HFFc6 (cell line): ENCODE data around the gene UBE3C. TPM values are rescaled to one million over a fixed set of nuclear protein-coding genes. Genes with fewer than 3 reads are reported as not detected.
"Not testable (repeated sequence)": the region's sequence is repeated elsewhere in the genome, so short reads cannot be mapped to it uniquely, and the experiment has no call there.

ENCODE experiments used
- DNase-seq: peaks from one replicate; pipeline ENCODE4 v3.0.0-alpha.2; 2018
- H3K27ac Mint-ChIP-seq: 2 replicates; pipeline ENCODE4 v1.8.0; 2020; ENCODE audit warnings: mild to moderate bottlenecking, mixed read lengths
- H3K27me3 Mint-ChIP-seq: 2 replicates; pipeline ENCODE4 v1.8.0; 2021; ENCODE audit warnings: mild to moderate bottlenecking, moderate library complexity, mixed read lengths; ENCODE audit not compliant: insufficient read depth
- H3K36me3 Mint-ChIP-seq: 2 replicates; pipeline ENCODE4 v1.8.0; 2021; ENCODE audit warnings: low read depth, mixed read lengths
- H3K4me1 Mint-ChIP-seq: 2 replicates; pipeline ENCODE4 v1.8.0; 2020; ENCODE audit warnings: low read depth, mixed read lengths
- H3K4me3 Mint-ChIP-seq: 2 replicates; pipeline ENCODE4 v1.8.0; 2020; ENCODE audit warnings: mild to moderate bottlenecking, moderate library complexity, mixed read lengths
- H3K9me3 Mint-ChIP-seq: 2 replicates; pipeline ENCODE4 v1.8.0; 2020; ENCODE audit warnings: mild to moderate bottlenecking, mixed read lengths
- CTCF ChIP-seq: fragments of 200-600 bp; sonication (generic); IDR thresholded peaks from 2 replicates; pipeline ENCODE4 v1.5.0; 2021; ENCODE audit warnings: antibody characterized with exemption, mild to moderate bottlenecking
- total RNA-seq, 6 experiments: library from RNA; stranded (reverse); fragmentation: NEBNext Ultra II Directional; extraction: Animal tissue kit (Norgen Biotek cat#: 25700); gene quantifications; 2 replicates in 1 of 6; 3 replicates in 5 of 6; pipeline ENCODE4 v1.2.3, GENCODE V29; 2021

Gene UBE3C
- total RNA-seq, 6 experiments from 2014 or later: 64.2 to 80.1 (median 73.1) TPM

DNA sequence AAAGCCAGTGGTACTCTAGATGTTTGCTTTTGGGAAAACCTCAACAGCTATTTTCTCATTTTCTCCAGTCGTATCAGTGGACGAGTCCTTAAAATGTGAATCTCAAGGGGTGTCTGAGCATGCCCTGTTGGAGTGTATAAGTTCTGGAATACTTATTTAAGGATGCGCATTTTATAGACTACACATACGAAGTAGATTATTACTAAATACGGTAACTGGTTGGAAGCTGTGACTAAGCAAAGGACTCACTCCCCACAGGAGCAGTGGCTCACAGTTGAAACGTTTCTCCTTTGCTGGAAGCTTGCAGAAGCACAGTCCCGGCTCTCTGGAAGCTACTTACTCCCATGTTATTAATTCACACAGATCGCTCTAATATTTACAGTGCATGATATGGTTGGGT, 107.3 kb downstream of the UBE3C start:
- Mint-ChIP-seq H3K27ac (no peak overlapping the region), H3K36me3 (peaks cover 18% of the 10 kb centered on the region; the same call in 1 of the 2 replicates)

DNA sequence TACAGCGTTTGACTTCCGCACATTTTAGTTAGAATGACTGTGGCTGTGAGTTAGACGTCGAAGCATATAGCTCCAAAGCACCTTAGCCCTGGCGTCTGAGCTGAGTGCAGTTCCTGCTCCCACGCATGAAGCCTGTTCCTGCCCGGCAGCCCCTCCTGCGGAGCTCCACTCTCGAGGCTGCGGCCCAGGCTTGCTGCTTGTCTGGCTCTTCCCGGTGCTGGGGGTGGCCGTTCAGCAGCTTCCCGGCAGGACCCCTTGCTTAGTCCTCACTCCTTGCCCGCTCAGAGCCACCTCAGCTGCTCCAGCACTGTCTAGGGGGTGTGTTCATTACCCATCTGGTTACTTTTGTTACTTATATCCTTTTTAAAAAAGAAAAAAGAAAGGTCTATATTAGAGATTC, 109.9 kb downstream of the UBE3C start:
- no peak for TF ChIP-seq CTCF
- Mint-ChIP-seq H3K9me3 (no peaks in the 10 kb centered on the region), H3K27me3 (no peaks in the 10 kb centered on the region; the same call in none of the 2 replicates), H3K4me1 (no peaks in the 10 kb centered on the region), H3K4me3 (no peak overlapping the region), H3K27ac (no peak overlapping the region), H3K36me3 (peaks cover 15% of the 10 kb centered on the region; the same call in 1 of the 2 replicates)
- no peak for DNase-seq

More for the DNA sequence above, 107.3 kb downstream of the UBE3C start:
- no peaks in the 10 kb centered on the region for H3K4me1 Mint-ChIP-seq
- no peaks in the 10 kb centered on the region; the same call in none of the 2 replicates for H3K27me3 Mint-ChIP-seq
- no peak overlapping the region for H3K4me3 Mint-ChIP-seq
- H3K9me3 Mint-ChIP-seq: no peaks in the 10 kb centered on the region
- no peak for DNase-seq
- no peak for TF ChIP-seq CTCF

GRCh38 chr7:157250605-157251228, 112.0 kb downstream of the UBE3C start:
- Mint-ChIP-seq H3K36me3 (peaks cover 15% of the 10 kb centered on the region; the same call in 1 of the 2 replicates), H3K27me3 (no peaks in the 10 kb centered on the region; the same call in none of the 2 replicates), H3K27ac (no peak overlapping the region), H3K9me3 (no peaks in the 10 kb centered on the region), H3K4me1 (peaks cover 8% of the 10 kb centered on the region), H3K4me3 (no peak overlapping the region)
- peak; percentile 89 for TF ChIP-seq CTCF
- DNase-seq: peak; percentile 52

DNA sequence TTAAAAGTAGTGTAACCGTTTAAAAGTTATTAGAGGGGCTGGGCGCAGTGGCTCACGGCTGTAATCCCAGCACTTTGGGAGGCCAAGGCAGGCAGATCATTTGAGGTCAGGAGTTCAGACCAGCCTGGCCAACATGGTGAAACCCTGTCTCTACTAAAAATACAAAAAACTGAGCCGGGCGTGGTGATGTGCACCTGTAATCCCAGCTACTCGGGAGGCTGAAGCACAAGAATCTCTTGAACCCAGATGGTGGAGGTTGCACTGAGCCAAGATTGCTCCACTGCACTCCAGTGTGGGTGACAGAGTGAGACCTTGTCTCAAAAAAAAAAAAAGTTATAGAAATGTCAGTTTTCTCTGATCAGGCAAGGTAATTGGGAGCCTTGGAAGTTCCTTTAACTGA, 113.1 kb downstream of the UBE3C start:
- not testable (repeated sequence) for H3K4me1 Mint-ChIP-seq, H3K9me3 Mint-ChIP-seq, H3K27ac Mint-ChIP-seq, H3K4me3 Mint-ChIP-seq, H3K27me3 Mint-ChIP-seq, DNase-seq
- H3K36me3 Mint-ChIP-seq: peaks cover 18% of the 10 kb centered on the region; the same call in 1 of the 2 replicates

DNA sequence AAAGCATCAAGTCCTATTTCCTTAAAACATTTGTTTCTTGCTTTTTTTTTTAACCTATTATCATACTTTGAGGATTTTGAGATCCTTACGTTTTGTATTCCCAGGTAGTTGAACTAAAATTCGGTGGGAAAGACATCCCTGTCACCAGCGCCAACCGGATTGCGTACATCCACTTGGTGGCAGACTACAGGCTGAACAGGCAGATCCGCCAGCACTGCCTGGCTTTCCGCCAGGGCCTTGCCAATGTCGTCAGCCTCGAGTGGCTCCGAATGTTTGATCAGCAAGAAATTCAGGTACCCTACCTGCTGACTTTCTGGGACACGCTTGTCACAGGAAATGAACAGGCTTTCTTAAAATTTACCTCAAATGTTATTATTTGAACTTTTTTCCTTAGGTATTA, 115.1 kb downstream of the UBE3C start:
- DNase-seq: no peak
- Mint-ChIP-seq H3K36me3 (peaks cover 20% of the 10 kb centered on the region; the same call in 1 of the 2 replicates), H3K27ac (no peak overlapping the region), H3K4me3 (no peak overlapping the region), H3K9me3 (no peaks in the 10 kb centered on the region), H3K27me3 (no peaks in the 10 kb centered on the region; the same call in 1 of the 2 replicates), H3K4me1 (peaks cover 8% of the 10 kb centered on the region)
- TF ChIP-seq CTCF: peak; percentile 8; the same call in 1 of the 2 replicates

GRCh38 chr7:157254781-157255180, 116.1 kb downstream of the UBE3C start:
- DNase-seq, H3K9me3 Mint-ChIP-seq, H3K27ac Mint-ChIP-seq, H3K27me3 Mint-ChIP-seq, H3K4me3 Mint-ChIP-seq, H3K4me1 Mint-ChIP-seq: not testable (repeated sequence)
- H3K36me3 Mint-ChIP-seq: peaks cover 23% of the 10 kb centered on the region
